NCI-H69 (cell line): ENCODE data around the gene RNF113B.

Experiments used
- DNase-seq: peaks from one replicate; lab custom pipeline; 2025; lab: John Stamatoyannopoulos, UW

Gene RNF113B

GRCh38 chr13:98203646-98204326 is 26.7 kb upstream of the RNF113B start:
- DNase-seq: no peak

DNA sequence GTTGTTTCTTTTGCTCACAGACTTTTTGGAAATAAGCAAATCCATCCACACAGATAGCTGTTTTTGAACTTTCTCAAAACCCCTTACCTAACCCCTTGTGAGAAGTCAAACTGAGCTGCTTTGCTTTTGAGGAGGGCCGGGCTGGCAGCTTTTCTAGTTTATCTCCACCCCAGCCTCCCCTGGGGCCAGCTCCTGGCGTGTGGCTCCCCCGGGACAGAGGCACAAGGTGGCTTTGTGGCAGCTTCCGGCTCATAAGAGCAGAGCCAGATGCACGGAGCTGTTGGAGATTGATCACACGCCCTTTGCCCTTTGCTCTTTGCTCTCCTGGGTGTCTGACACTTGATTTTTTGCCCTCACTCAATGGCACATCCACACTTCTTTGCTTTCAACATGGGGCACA is 24.9 kb upstream of the RNF113B start:
- DNase-seq: peak; percentile 63

GRCh38 chr13:98201189-98201588 is 24.1 kb upstream of the RNF113B start:
- DNase-seq: no peak

- DNase-seq: no peak
Measured at GRCh38 chr13:98200211-98200878, 23.3 kb upstream of the RNF113B start.

GRCh38 chr13:98199480-98199879 is 22.4 kb upstream of the RNF113B start:
- DNase-seq: peak; percentile 88

- peak; percentile 89 for DNase-seq
Measured at GRCh38 chr13:98198683-98199082, 21.6 kb upstream of the RNF113B start.

- DNase-seq: peak; percentile 37
Measured at GRCh38 chr13:98195054-98195791, 18.2 kb upstream of the RNF113B start.

DNA sequence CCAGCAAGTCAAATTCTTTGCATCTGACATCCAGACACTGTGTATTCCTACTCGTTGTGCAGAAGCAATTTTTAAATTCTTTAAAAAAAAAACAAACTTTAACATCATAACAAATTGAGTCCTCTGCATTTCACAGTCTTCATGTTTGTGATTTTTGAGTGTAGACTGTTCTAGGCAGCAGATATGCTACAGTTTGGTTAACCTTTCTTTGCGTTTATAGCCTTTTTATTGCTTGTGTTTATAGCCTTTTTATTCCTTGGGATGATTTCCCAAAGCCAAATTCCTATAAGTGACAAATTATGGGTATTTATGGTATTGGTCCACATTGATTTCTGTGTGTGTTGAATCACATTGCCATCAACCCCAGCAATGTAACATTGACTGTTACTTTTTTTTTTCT is 14.9 kb upstream of the RNF113B start:
- DNase-seq: no peak

DNA sequence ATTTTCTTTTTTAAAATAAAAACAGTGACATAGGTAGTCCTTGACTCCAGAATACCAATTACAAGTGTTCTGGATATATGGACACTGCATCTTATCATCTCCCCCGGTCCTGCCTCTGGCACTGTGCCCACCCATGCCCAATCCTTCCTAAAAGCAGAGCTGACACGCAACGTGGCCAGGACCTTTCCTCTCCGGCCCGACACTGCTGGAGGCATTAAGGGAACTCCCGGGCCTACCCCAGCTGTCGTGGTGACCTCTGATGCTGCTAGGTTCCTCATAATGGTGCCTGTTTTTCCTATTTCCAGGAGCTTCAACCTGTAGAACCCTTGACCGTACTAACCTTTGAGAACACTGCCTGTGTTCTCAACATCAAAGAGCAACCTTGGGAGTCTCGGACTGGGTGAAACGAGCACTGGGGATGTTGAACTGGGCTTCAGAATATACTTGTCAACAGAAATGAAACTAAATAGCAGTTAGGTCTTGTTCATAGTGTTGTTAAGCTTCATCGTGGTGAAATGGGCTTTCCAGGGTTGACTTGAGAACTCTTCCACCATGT is 13.9 kb upstream of the RNF113B start:
- no peak for DNase-seq

GRCh38 chr13:98189841-98190505 is 12.9 kb upstream of the RNF113B start:
- DNase-seq: peak; percentile 60

- no peak for DNase-seq
Measured at GRCh38 chr13:98188544-98189166, 11.6 kb upstream of the RNF113B start.

- DNase-seq: no peak
Measured at GRCh38 chr13:98187965-98188261, 10.8 kb upstream of the RNF113B start.

- DNase-seq: peak; percentile 63
Measured at GRCh38 chr13:98187155-98187964, 10.3 kb upstream of the RNF113B start.

DNA sequence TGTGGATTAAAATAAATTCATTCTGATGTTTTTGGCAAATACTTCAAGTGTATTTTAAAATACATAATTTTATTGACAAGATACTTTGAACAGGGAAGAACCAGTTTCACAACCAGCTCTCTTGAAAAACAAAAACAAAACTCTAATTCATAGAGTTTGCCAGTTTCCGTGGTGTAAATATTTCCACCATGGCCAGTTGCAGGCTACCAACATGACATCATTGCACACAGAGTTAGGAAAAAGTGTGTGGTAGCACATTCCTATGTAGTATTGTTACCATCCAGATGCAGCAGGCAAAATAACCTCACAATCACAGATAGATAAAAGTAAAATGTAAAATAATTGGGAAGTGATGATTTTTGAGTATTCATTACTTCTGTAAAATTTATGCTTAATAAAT is 7.7 kb upstream of the RNF113B start:
- no peak for DNase-seq

DNA sequence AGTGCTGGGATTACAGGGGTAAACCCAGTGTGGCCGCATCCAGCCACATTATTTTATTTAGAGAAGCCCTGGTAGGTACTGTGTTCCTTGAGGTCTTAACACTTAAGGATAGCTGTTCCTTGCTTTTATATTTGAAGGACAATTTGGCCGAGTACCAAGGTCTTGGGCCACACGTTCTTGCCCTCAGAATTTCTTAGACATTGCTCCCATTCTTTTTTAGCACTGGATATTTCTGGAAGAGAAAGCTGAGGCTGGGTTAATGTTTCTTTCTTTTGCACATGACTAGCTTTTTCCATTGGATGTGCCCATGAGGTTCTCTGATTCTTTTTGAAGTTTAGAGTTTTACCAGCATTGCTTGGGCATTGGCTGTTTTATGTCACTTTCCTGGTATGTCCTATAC is 5.5 kb upstream of the RNF113B start:
- no peak for DNase-seq

- no peak for DNase-seq
Measured at GRCh38 chr13:98182153-98182552, 5.1 kb upstream of the RNF113B start.

GRCh38 chr13:98181111-98181815 is 4.2 kb upstream of the RNF113B start:
- DNase-seq: no peak

GRCh38 chr13:98180092-98180491 is 3.0 kb upstream of the RNF113B start:
- peak; percentile 17 for DNase-seq

DNA sequence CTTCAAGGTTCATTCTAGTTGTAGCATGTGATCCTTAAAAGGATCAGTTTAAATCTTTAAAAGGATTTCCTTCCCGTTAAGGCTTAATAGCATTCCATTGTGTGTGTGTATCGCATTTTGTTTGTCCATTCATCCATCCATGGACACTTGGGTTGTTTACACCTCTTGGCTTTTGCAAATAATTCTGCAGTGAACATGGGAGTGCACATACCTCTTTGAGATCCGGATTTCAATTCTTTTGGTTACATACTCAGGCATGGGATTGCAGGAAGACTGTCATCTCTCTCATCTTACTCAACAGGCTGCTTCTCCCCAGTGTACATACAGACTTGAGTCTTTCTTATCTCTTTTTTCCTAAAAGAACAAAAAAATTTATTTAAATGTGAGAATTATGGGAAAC is 1.2 kb downstream of the RNF113B start:
- DNase-seq: no peak

GRCh38 chr13:98175043-98175442 is 2.0 kb downstream of the RNF113B start:
- DNase-seq: no peak

GRCh38 chr13:98174307-98174706 is 2.8 kb downstream of the RNF113B start:
- DNase-seq: no peak
